GM12878 (cell line): ENCODE results near the gene HHAT. TPM values are rescaled to one million over a fixed set of nuclear protein-coding genes. Genes with fewer than 3 reads are reported as not detected.

Experiments used
- ATAC-seq: fragments of 200-7000 bp; cut with Tn5 transposase; 3 replicates; pipeline ENCODE4 v1.9.1; 2020; ENCODE audit warnings: mild to moderate bottlenecking, moderate library complexity
- BruUV-seq: library from RNA; stranded (reverse); fragments of 400-500 nt; replicated peaks from 2 replicates; lab custom pipeline; 2021; lab: Mats Ljungman, UMichigan
- CTCF ChIA-PET: fragments of 300-600 bp; sonication (Branson Sonifier 250); formaldehyde crosslinking; extraction: SDS; loops from one replicate; lab custom pipeline; 2021; ENCODE audit warnings: inconsistent platforms; lab: Yijun Ruan, JAX
- POLR2A ChIA-PET: fragments of 350-600 bp; formaldehyde crosslinking; extraction: SDS; loops from one replicate; lab custom pipeline; 2021; ENCODE audit warnings: inconsistent platforms; lab: Charles Lee
- RAD21 ChIA-PET: fragments of 300-600 bp; sonication (Branson Sonifier 250); formaldehyde crosslinking; loops from one replicate; lab custom pipeline; 2023; ENCODE audit warnings: antibody characterized with exemption; ENCODE audit not compliant: unreplicated experiment; lab: Charles Lee
- SMC1A ChIA-PET: fragments of 300-600 bp; sonication (Branson Sonifier 250); formaldehyde crosslinking; loops from one replicate; lab custom pipeline; 2023; ENCODE audit not compliant: unreplicated experiment, uncharacterized antibody; lab: Charles Lee
- DNase-seq: peaks from one replicate; pipeline ENCODE4 v3.0.0-alpha.2; 2011; ENCODE audit warnings: low read depth, low spot score
- FAIRE-seq: peaks from 3 replicates; lab custom pipeline; 2011; peaks lifted over from hg19 to GRCh38; lab: Jason Lieb, UNC
- H2AFZ ChIP-seq: 2 replicates; pipeline ENCODE4 v1.6.0; 2011; ENCODE audit warnings: low read depth, low read length, control low read depth; ENCODE audit not compliant: control insufficient read depth
- H3K27ac ChIP-seq: 2 replicates; pipeline ENCODE4 v1.5.1; 2011; ENCODE audit warnings: control low read depth; ENCODE audit not compliant: control insufficient read depth, insufficient read depth
- H3K27me3 ChIP-seq, 2 experiments: replicated peaks in 1 of 2; 2 replicates each; pipeline versions ENCODE4 v1.6.0 to v1.6.1; 2011; ENCODE audit warnings: low read length in 1 of 2; ENCODE audit not compliant: control insufficient read depth in 2 of 2, insufficient read depth in 2 of 2
- H3K36me3 ChIP-seq, 2 experiments: 2 replicates each; pipeline ENCODE4 v1.5.1; 2011; ENCODE audit warnings: low read length in 1 of 2; ENCODE audit not compliant: control insufficient read depth in 2 of 2, insufficient read depth in 2 of 2
- H3K4me1 ChIP-seq: 2 replicates; pipeline ENCODE4 v1.6.1; 2011; ENCODE audit warnings: mild to moderate bottlenecking, low read length, moderate library complexity, mixed read lengths; ENCODE audit not compliant: control insufficient read depth, insufficient read depth
- H3K4me2 ChIP-seq: 2 replicates; pipeline ENCODE4 v1.6.0; 2011; ENCODE audit warnings: control low read depth; ENCODE audit not compliant: control insufficient read depth, insufficient read depth
- H3K4me3 ChIP-seq: fragments of 200-600 bp; sonication (generic); 2 replicates; pipeline ENCODE4 v1.5.1; 2016
- H3K79me2 ChIP-seq: 2 replicates; pipeline ENCODE4 v1.6.0; 2011; ENCODE audit warnings: low read length; ENCODE audit not compliant: control insufficient read depth, insufficient read depth
- H3K9ac ChIP-seq: 2 replicates; pipeline ENCODE4 v1.8.0; 2011; ENCODE audit warnings: low read length, control low read depth, mixed read lengths; ENCODE audit not compliant: control insufficient read depth, insufficient read depth
- H3K9me3 ChIP-seq: replicated peaks from 3 replicates; pipeline ENCODE4 v1.5.1; 2011; ENCODE audit warnings: mild to moderate bottlenecking, low read length; ENCODE audit not compliant: control insufficient read depth, insufficient read depth
- H4K20me1 ChIP-seq: 2 replicates; pipeline ENCODE4 v1.6.0; 2011; ENCODE audit not compliant: control insufficient read depth, insufficient read depth
- CEBPB ChIP-seq, 2 experiments: fragments of 150-350 bp in 1 of 2; IDR thresholded peaks; 2 replicates each; pipeline ENCODE4 v1.6.1; 2012 to 2014; ENCODE audit warnings: low read depth in 2 of 2, low read length in 2 of 2, borderline replicate concordance in 1 of 2, inconsistent platforms in 1 of 2
- CHD4 ChIP-seq: fragments of 200-600 bp; sonication (generic); IDR thresholded peaks from 2 replicates; pipeline ENCODE4 v1.6.1; 2016; ENCODE audit warnings: mild to moderate bottlenecking
- EGR1 ChIP-seq, 2 experiments: IDR thresholded peaks; 1 replicate in 1 of 2; 2 replicates in 1 of 2; pipeline ENCODE4 v1.6.1; 2011 to 2012; ENCODE audit warnings: low read depth in 2 of 2, low read length in 2 of 2, borderline replicate concordance in 1 of 2, mild to moderate bottlenecking in 1 of 2, moderate library complexity in 1 of 2
- EZH2 ChIP-seq: IDR thresholded peaks from 2 replicates; pipeline ENCODE4 v1.6.1; 2012; ENCODE audit warnings: low read depth, mild to moderate bottlenecking, control low read depth, inconsistent platforms, low read length, borderline replicate concordance; ENCODE audit not compliant: control insufficient read depth
- IKZF1 ChIP-seq: fragments of 450-650 bp; conservative IDR thresholded peaks from 2 replicates; pipeline ENCODE4 v1.6.1; 2017; ENCODE audit warnings: antibody characterized with exemption, mild to moderate bottlenecking
- IRF5 ChIP-seq: fragments of 450-650 bp; IDR thresholded peaks from 2 replicates; pipeline ENCODE4 v1.6.1; 2017; ENCODE audit warnings: borderline replicate concordance
- MTA3 ChIP-seq: IDR thresholded peaks from 2 replicates; pipeline ENCODE4 v1.6.1; 2012; ENCODE audit warnings: low read length, inconsistent platforms, borderline replicate concordance
- POLR2AphosphoS2 ChIP-seq: IDR thresholded peaks from 2 replicates; pipeline ENCODE4 v1.6.1; 2011; ENCODE audit warnings: low read depth, mild to moderate bottlenecking, low read length, improper control_type of control experiment, moderate library complexity
- USF2 ChIP-seq: IDR thresholded peaks from 2 replicates; pipeline ENCODE4 v1.6.1; 2011; ENCODE audit warnings: low read depth, low read length, improper control_type of control experiment, borderline replicate concordance
- WGBS: methylation state at CpG from one replicate; pipeline ENCODE4 v1.1.6; 2016; ENCODE audit warnings: low lambda C conversion rate; ENCODE audit not compliant: insufficient replicate concordance, insufficient coverage; ENCODE audit errors: missing lambda C conversion rate; 5-methylcytosine and 5-hydroxymethylcytosine counted together
- in situ Hi-C: fragments of 300-500 bp; cut with MboI; formaldehyde crosslinking; loops from 9 replicates; pipeline ENCODE4 v1.14.3; 2018; ENCODE audit warnings: mixed read lengths
- intact Hi-C: fragments of 100-400 bp; cut with micrococcal nuclease; formaldehyde crosslinking; loops from one replicate; pipeline ENCODE4 v1.14.2; 2022; ENCODE audit not compliant: unreplicated experiment
- polyA plus RNA-seq, 11 experiments: library from polyadenylated mRNA; depleted of rRNA in 4 of 11; unstranded in 6 of 11; stranded (reverse) in 5 of 11; fragments of >200 nt; fragmentation: Nextera tagmentation in 4 of 11; fragmentation: Illumina TruSeq in 1 of 11; extraction: Ambion mirVana in 4 of 11; extraction: Trizol in 1 of 11; gene quantifications; 1 replicate in 1 of 11; 2 replicates in 10 of 11; pipeline versions ENCODE4 v1.2.1 to v1.2.3, GENCODE V29; 2011 to 2016; ENCODE audit warnings: inconsistent platforms in 2 of 11, missing spikeins in 2 of 11, low read depth in 1 of 11
- total RNA-seq, 4 experiments: library from RNA; depleted of rRNA in 3 of 4; stranded (reverse); fragments of >200 nt in 3 of 4; fragmentation: Illumina TruSeq in 1 of 4; extraction: Trizol in 1 of 4; gene quantifications; 2 replicates each; pipeline versions ENCODE4 v1.2.1 to v1.2.3, GENCODE V29; 2013 to 2021

The HHAT gene
- total and polyA plus RNA-seq, 10 of the 15 experiments (the other 5 are each of a cell fraction or from before 2014, with no cell fraction given): 1.2 to 37.6 (median 2.6) TPM

GRCh38 chr1:210685295-210685650 is 356.6 kb downstream of the HHAT start (continued):
- TF ChIP-seq MTA3 (no peak), EZH2 (no peak)
- TF ChIP-seq, all 136 proteins: peak for 0

GRCh38 chr1:210686841-210687240 is 358.1 kb downstream of the HHAT start:
- CTCF ChIA-PET: interaction anchor here (1.2 kb wide), 1 partner anchor 9 kb away, joined by 4 read pairs; no protein-coding TSS in a partner anchor
- no peak for TF ChIP-seq CEBPB (IDR thresholded peaks at IDR 0.05; ENCODE audit: borderline replicate concordance in 1 of 2, low read depth in 2 of 2, low read length in 2 of 2)
- TF ChIP-seq IRF5: no peak
- TF ChIP-seq EGR1 (IDR thresholded peaks at IDR 0.05; ENCODE audit: borderline replicate concordance in 1 of 2, low read depth in 2 of 2, low read length in 2 of 2): no peak
- no peak for TF ChIP-seq POLR2AphosphoS2
- no peak for TF ChIP-seq USF2
- TF ChIP-seq IKZF1: no peak
- TF ChIP-seq CHD4: no peak

More at GRCh38 chr1:210686841-210687240, 358.1 kb downstream of the HHAT start:
- Histone ChIP-seq H3K9me3 (no peaks in the 10 kb centered on the region), H3K79me2 (no peaks in the 10 kb centered on the region), H3K27me3 (no peaks in the 10 kb centered on the region), H3K4me3 (no peak overlapping the region), H4K20me1 (no peaks in the 10 kb centered on the region), H3K27ac (no peak overlapping the region), H3K9ac (no peak overlapping the region), H2AFZ (no peak overlapping the region), H3K36me3 (no peaks in the 10 kb centered on the region), H3K4me2 (no peak overlapping the region), H3K4me1 (peaks cover 19% of the 10 kb centered on the region)
- ChIA-PET RAD21 (interaction anchor here (3.0 kb wide), 1 partner anchor 7 kb away, joined by 12 read pairs; no protein-coding TSS in a partner anchor), SMC1A (interaction anchor here (2.1 kb wide), 1 partner anchor 9 kb away, joined by 4 read pairs; no protein-coding TSS in a partner anchor), POLR2A (no interaction called here)
- WGBS: 71% methylated on average over 3 of the region's 3 CpGs
- DNase-seq (no peak), FAIRE-seq (no peak), ATAC-seq (no peak)
- intact Hi-C loops (loop anchor here (10.0 kb wide), 1 partner anchor 282 kb away; no protein-coding TSS in a partner anchor), in situ Hi-C loops (no loop called here)
- BruUV-seq: no TSS peak
